WI38 (cell line): ENCODE measurements around the gene DOK6.

Source experiments
- H3K4me3 ChIP-seq: 2 replicates; pipeline ENCODE4 v1.5.1; 2011; ENCODE audit warnings: low read depth, mild to moderate bottlenecking, control low read depth, low read length
- TF ChIP-seq, protein P1 (sequence below): IDR thresholded peaks from 2 replicates; pipeline ENCODE4 v1.5.1; 2012; ENCODE audit warnings: low read depth, mild to moderate bottlenecking, control low read depth, low read length

Gene DOK6

DNA sequence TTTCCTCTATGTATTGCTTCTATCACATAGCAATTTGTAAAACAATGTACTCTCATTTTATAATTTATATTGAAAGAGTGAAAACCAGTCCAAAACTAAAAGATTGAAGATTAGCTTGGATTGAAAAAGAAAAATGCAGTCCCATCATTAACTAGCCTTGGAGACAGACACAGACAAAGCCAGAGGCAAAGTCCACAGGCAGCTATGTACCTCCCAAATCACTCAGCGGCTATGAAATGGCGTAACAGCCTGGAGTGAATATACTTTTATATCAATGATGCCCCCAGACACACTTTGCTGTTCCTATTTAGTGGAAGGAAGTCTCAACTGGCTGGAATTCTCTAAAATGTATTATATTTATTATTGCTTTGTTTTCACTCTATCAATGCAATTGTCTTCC, 33.6 kb upstream of the DOK6 start:
- TF ChIP-seq, protein P1, sequence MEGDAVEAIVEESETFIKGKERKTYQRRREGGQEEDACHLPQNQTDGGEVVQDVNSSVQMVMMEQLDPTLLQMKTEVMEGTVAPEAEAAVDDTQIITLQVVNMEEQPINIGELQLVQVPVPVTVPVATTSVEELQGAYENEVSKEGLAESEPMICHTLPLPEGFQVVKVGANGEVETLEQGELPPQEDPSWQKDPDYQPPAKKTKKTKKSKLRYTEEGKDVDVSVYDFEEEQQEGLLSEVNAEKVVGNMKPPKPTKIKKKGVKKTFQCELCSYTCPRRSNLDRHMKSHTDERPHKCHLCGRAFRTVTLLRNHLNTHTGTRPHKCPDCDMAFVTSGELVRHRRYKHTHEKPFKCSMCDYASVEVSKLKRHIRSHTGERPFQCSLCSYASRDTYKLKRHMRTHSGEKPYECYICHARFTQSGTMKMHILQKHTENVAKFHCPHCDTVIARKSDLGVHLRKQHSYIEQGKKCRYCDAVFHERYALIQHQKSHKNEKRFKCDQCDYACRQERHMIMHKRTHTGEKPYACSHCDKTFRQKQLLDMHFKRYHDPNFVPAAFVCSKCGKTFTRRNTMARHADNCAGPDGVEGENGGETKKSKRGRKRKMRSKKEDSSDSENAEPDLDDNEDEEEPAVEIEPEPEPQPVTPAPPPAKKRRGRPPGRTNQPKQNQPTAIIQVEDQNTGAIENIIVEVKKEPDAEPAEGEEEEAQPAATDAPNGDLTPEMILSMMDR: no peak
- no peak overlapping the region for H3K4me3 ChIP-seq

DNA sequence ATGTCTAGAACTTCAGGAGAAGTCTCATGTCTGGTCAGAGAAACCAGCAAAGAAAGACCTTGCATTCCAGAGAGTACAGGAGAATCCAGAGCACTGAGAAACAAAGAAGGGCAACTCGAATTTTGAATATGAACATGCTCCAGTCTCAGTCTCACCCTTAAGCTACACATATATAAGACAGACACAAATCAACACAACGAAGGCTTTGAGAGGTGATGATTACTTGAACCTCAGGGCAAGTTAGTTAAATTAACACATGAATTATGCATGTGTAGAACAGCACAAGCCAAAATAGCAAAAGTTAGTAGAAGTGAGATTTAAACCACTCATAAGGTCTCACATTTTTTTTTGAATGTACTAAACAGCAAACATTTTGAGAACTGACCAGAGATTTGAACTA, 29.0 kb upstream of the DOK6 start:
- H3K4me3 ChIP-seq: no peak overlapping the region
- TF ChIP-seq, protein P1: no peak

DNA sequence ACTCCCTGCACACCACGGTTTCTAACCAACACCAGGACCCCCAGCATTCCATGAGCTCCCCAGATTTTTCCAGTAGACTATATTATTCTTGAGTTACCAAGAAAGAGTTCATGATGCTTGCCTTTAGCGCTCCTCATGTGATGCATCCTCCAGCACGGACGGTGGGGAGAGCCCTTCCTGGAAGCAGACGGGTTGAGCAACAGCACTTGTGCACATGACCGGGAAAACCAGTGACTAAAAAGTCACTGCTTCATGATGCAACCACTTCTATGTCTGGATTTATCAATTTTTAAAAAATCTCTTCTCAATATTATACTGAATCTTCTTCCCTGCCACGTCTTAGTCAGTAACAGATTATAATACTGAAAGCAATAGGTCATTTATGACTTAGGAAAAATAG, 20.4 kb upstream of the DOK6 start:
- TF ChIP-seq, protein P1: no peak
- H3K4me3 ChIP-seq: no peak overlapping the region

DNA sequence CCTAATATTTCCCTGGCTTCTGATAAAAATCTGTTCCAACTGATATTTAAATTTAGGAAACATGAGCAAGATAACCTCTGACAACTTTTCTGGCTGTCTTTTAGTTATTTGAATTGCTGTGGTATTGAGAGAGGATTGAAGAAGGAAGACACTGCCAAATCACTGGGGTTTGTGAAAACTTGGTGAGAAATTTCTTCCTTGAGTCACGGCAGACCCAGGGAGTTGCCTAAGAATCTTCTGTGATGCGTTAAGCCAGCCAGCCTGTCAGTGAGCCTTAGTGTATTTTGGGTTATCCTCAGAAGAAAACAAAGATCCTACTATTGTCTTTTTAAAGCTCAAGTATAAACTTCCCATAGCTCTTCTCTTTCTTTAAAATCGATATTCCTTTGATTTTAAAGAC, 17.5 kb upstream of the DOK6 start:
- no peak overlapping the region for H3K4me3 ChIP-seq
- TF ChIP-seq, protein P1: no peak

DNA sequence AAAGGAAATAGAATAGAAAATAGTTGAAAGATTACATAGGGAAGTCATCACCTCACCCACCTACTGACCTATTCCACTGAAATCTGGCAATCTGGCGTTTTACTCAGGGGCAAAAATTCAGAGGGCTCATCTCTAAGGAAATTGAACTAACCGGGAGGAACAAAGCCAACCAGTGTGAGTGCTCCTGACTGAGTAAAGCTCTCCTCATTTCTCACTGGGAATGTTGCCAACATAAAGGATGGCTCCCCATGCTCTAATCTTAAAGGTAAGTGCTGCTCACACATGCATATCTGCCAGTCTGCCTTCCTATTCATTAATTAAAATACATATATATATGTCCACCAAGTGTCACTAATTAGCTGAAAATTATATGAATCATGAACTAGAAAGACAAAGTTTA, 13.5 kb upstream of the DOK6 start:
- H3K4me3 ChIP-seq: no peak overlapping the region
- TF ChIP-seq, protein P1: no peak

DNA sequence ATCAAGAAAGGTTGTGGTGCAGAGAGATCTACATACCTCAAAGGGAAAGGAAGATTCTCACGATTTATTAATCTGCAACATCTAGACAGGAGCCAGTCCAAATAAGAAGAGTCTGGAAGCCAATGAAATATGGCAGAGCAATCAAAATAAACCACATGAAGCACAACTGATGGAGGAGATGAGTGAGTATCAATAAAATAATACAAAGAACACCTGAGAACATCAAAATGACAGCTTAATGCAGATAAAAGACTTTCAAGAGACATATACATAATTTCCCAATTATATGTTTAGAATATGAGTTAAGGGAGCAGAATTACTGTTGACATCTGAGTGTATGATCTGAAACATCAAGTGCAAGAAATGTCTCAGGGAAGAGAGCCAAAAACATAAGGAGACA, 12.5 kb upstream of the DOK6 start:
- H3K4me3 ChIP-seq: no peak overlapping the region
- TF ChIP-seq, protein P1: no peak

DNA sequence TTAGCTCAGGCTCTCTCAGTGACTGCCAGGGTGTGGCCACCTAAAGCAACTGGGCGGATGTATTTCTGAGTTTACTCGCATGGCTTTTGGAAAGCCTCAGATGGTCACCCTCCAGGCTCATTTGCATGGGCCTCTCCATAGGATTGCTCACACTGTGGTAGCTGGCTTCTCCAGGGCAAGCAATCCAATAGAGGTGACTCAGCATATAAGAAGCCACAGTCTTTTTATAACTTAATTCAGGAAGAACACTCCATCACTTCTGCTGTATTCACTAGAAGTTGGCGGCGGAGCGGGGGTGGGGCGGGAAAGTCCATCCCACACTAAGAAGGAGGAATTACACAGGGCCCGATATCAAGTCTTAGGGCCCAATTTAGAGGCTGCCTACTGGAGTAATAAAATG, 3.6 kb upstream of the DOK6 start:
- TF ChIP-seq, protein P1: no peak
- H3K4me3 ChIP-seq: no peak overlapping the region
